ENCODE data around the gene BLMH.
"Not testable (repeated sequence)": the region's sequence is repeated elsewhere in the genome, so short reads cannot be mapped to it uniquely, and the experiment has no call there.

Gene BLMH

GRCh38 chr17:30244853-30245385, 46.8 kb downstream of the BLMH start:
- no peak for DNase-seq

GRCh38 chr17:30243568-30243967, 48.2 kb downstream of the BLMH start:
- DNase-seq: no peak

- DNase-seq: no peak
Observed at GRCh38 chr17:30243002-30243401, 48.7 kb downstream of the BLMH start.

- no peak for DNase-seq
Observed at GRCh38 chr17:30241051-30241450, 50.7 kb downstream of the BLMH start.

- DNase-seq: no peak
Observed at GRCh38 chr17:30240177-30240576, 51.6 kb downstream of the BLMH start.

- DNase-seq: no peak
Observed at GRCh38 chr17:30239089-30239462, 52.7 kb downstream of the BLMH start.

- no peak for DNase-seq
Observed at GRCh38 chr17:30238387-30239088, 53.2 kb downstream of the BLMH start.

GRCh38 chr17:30238003-30238344, 53.8 kb downstream of the BLMH start:
- no peak for DNase-seq

GRCh38 chr17:30237296-30238002, 54.3 kb downstream of the BLMH start:
- DNase-seq: no peak

GRCh38 chr17:30236766-30237165, 55.0 kb downstream of the BLMH start:
- peak; percentile 26 for DNase-seq

GRCh38 chr17:30236297-30236624, 55.5 kb downstream of the BLMH start:
- no peak for DNase-seq

- no peak for DNase-seq
Observed at GRCh38 chr17:30235386-30236296, 56.1 kb downstream of the BLMH start, which contains the start of gene SLC6A4. Gene SLC6A4, minus strand, starts transcription at chr17:30235697. Its CDS starts 13,739 bp downstream, at chr17:30221958.

- DNase-seq: no peak
Observed at GRCh38 chr17:30234964-30235363, 56.8 kb downstream of the BLMH start.

- no peak for DNase-seq
Observed at GRCh38 chr17:30234296-30234695, 57.4 kb downstream of the BLMH start.

- no peak for DNase-seq
Observed at GRCh38 chr17:30232824-30233427, 58.8 kb downstream of the BLMH start.

- no peak for DNase-seq
Observed at GRCh38 chr17:30232015-30232823, 59.5 kb downstream of the BLMH start.

GRCh38 chr17:30230596-30231125, 61.1 kb downstream of the BLMH start:
- DNase-seq: no peak

GRCh38 chr17:30230009-30230408, 61.7 kb downstream of the BLMH start:
- not testable (repeated sequence) for DNase-seq

GRCh38 chr17:30229012-30229411, 62.7 kb downstream of the BLMH start:
- DNase-seq: no peak

GRCh38 chr17:30228011-30228410, 63.7 kb downstream of the BLMH start:
- no peak for DNase-seq

- DNase-seq: no peak
Observed at GRCh38 chr17:30226878-30227277, 64.9 kb downstream of the BLMH start.
